ENCODE measurements around the gene NOL12. TPM values are rescaled to one million over a fixed set of nuclear protein-coding genes. Genes with fewer than 3 reads are reported as not detected.
"Not testable (repeated sequence)": the region's sequence is repeated elsewhere in the genome, so short reads cannot be mapped to it uniquely, and the experiment has no call there.

Gene NOL12
- polyA plus RNA-seq, 3 donors, result 21.2 to 23.2 (median 22.4) TPM

DNA sequence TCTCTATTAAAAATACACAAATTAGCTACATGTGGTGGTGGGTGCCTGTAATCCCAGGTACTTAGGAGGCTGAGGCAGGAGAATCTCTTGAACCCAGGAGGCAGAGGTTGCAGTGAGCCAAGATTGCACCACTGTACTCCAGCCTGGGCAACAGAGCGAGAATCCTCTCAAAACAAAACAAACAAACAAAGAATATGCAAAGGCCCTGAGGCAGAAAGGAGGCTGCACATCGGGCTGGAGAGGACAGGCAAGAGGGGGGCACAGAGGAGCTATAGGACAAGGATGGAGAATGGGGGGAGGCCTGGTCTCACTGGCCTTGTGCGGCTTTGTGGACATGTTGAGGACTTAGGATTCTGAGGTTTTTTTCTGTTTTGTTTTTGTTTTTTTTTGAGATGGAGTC is 19.1 kb downstream of the NOL12 start:
- no peak for DNase-seq

DNA sequence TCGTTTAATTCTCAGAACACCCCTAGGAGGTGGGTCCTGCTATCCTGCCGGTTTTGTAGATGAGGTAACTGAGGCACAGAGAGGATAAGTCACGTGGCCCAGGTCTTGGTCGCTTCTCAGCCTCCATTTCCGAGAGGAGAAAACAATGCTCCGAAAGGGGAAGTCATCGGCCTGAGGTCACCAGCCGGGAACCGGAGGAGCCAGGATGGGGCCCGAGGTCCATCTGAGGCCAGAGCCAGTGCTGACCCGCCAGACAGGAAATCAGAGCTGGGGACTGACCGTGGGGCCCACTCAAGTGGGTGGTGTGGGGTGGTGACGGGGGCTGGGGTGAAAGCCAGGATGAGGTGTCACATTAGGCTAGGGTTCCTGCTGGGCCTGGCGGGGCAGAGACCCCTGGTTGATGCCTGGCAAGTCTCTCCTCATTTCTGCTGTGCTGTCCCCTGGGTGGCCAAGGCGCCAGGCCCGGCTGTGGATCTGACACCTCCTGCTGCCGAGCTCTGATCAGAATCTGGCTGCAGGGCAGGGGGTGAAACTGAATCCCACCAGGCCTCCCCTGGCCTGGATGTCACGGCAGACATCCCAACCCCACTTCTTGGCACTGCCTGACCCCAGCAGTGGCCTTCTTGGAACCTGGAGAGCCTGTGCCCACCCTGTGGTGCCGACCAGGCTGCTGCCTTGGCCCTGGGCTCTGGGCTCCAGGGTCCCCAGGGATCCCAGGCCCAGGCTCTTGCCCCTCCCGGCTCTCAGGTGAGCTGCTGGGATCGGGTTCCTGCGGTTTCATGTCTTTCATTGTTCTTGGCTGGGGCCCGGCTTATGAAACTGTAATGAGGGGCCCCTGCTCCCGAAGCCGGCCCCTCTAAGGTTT is 22.7 kb downstream of the NOL12 start:
- no peak for DNase-seq

DNA sequence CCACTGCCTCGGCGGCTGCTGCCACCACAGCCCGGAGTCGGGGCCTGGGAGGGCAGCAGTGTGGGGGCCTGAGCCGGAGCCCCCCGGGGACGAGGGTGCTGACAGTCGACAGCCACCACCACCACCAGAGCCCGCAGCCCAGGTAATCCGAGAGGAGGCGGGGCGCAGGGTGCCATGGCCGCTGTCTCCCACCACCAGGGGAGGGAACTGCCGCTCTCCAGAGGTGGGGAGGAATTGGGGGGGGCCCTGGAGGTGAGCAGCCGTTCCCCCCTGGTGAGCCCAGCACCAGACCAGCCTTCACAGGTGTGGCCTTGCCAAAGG is 23.3 kb downstream of the NOL12 start:
- DNase-seq, result no peak

DNA sequence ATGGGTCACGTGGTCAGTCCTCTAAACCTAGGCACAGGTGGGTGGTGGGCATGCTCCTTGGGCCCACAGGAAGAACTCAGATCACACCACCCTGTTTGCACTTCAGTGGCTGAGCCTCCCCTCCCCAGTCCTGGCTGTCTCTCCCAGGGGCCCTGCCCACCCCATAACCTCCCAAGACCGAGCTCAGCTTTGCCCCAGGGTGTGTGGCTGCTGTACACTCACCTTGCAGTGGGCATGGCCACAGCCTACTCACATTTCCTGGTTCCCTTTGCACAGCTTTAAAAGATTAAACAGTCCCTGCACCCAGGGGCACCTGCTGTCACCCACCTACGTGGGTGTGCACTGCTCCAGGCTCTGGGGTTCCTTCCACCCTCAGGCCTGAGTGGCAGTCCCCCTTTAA is 24.5 kb downstream of the NOL12 start:
- DNase-seq, result no peak

DNA sequence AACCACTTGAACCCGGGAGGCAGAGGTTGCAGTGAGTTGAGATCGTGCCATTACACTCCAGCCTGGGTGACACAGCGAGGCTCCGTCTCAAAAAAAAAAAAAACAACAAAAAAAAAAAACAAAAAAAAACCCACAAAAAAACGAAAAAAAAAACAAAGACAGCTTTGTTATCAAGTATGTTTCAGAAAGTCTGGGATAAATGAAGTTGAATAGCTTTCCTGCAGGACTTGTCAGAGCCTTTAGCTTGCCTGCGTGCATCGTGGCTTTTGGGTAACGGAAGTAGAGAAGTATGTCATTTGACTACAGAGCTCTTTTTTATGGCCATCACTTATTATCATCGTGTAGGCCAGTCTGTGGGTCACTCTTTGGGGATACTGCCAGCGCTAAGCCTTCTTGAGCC is 25.3 kb downstream of the NOL12 start:
- no peak for DNase-seq

DNA sequence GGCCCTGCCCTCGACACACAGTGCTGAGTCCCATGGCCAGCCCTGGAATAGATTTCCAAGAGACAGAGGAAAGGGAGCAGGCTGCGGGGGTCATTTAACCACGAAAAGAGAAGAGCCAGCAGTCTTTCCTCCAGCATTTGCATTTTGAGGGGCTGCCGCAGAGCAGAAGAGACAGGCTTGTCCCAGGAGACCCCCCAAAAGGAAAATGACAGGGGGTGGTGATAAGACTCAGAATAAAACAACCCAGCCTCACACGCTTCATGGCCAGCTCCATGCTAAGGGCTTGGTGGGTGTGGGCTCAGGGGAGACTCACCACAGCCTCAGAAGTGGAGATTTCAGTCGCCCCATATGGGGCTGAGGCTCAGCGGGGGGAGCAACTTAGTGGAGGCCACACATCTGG is 27.6 kb downstream of the NOL12 start:
- DNase-seq, result no peak

DNA sequence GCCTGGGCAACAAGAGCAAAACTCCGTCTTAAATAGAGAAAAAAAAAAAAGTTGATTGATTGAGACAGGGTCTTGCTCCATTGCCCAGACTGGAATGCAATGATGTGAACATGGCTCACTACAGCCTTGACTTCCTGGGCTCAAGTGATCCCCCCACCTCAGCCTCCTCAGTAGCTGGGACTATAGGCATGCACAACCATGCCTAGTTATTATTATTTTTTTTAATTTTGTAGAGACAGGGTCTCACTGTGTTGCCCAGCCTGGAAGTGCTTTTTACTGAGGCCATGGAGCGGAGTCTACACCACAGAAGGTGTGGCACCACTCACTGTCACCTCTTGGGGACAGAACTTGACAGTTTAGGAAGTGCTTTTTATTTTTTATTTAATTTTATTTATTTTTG is 28.5 kb downstream of the NOL12 start:
- DNase-seq, result no peak

DNA sequence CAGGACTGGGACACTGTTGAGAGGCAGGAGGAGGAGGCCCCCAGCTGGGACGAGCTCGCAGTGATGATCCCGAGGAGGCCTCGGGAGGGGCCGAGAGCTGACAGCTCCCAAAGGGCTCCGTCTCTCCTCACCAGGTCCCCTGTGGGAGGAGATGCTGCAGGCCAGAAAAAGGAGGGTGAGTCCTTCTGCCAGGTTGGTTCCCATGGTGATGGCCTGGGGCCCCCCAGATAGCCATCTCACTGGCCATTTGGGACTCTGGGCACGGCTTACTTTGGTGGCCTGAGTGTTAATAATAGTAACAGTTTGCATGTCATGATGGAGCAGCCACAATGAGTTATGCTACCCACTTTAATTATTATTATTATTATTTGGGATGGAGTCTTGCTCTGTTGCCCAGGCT is 29.6 kb downstream of the NOL12 start:
- DNase-seq, result no peak

DNA sequence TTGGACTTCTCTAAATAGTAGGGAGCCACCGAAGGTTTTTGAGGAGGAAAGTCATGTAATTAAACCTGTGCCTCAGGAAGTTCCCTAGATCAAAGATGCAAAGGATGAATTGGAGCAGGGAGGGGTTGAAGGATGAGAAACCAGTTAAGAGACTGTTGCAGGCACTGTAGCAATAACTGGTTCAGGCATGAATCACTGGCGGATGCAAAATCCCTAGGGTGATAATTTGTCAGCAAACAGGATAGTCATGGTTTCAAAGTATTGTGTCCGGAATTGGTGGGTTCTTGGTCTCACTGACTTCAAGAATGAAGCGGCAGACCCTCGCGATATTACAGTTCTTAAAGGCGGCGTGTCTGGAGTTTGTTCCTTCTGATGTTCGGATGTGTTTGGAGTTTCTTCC is 30.6 kb downstream of the NOL12 start:
- DNase-seq, result no peak

DNA sequence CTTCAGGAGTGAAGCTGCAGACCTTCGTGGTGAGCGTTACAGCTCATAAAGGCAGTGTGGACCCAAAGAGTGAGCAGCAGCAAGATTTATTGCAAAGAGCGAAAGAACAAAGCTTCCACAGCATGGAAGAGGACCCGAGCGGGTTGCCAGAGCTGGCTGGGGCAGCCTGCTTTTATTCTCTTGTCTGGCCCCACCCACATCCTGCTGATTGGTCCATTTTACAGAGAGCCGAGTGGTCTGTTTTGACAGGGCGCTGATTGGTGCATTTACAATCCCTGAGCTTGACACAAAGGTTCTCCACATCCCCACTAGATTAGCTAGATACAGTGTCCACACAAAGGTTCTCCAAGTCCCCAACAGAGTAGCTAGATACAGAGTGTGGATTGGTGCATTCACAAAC is 31.1 kb downstream of the NOL12 start:
- DNase-seq, result not testable (repeated sequence)

DNA sequence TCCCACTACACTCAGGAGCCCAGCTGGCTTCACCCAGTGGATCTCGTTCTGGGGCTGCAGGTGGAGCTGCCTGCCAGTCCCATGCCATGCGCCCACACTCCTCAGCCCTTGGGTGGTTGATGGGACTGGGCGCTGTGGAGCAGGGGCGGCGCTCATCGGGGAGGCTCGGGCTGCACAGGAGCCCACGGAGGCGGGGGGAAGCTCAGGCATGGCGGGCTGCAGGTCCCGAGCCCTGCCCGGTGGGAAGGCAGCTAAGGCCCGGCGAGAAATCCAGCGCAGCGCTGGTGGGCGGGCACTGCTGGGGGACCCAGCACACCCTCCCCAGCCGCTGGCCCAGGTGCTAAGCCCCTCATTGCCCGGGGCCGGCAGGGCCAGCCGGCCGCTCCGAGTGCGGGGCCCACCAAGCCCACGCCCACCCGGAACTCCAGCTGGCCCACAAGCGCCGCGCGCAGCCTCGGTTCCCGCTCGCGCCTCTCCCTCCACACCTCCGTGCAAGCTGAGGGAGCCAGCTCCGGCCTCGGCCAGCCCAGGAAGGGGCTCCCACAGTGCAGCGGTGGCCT is 31.7 kb downstream of the NOL12 start:
- not testable (repeated sequence) for DNase-seq

DNA sequence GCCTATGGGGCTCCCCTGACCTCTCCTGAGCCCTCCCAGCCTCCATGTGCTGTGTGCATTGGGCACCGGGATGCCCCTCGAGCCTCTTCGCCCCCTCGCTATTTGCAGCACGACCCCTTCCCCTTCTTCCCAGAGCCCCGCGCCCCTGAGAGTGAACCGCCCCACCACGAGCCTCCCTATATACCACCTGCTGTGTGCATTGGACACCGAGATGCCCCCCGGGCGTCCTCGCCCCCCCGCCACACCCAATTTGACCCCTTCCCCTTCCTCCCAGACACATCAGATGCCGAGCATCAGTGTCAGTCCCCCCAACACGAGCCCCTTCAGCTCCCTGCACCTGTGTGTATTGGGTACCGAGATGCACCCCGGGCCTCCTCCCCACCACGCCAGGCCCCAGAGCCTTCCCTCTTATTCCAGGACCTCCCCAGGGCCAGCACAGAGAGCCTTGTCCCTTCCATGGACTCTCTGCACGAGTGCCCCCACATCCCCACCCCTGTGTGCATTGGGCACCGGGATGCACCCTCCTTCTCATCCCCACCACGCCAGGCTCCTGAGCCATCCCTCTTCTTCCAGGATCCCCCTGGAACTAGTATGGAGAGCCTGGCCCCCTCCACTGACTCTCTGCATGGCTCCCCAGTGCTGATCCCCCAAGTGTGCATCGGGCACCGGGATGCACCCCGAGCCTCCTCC is 39.6 kb downstream of the NOL12 start:
- no peak for DNase-seq

DNA sequence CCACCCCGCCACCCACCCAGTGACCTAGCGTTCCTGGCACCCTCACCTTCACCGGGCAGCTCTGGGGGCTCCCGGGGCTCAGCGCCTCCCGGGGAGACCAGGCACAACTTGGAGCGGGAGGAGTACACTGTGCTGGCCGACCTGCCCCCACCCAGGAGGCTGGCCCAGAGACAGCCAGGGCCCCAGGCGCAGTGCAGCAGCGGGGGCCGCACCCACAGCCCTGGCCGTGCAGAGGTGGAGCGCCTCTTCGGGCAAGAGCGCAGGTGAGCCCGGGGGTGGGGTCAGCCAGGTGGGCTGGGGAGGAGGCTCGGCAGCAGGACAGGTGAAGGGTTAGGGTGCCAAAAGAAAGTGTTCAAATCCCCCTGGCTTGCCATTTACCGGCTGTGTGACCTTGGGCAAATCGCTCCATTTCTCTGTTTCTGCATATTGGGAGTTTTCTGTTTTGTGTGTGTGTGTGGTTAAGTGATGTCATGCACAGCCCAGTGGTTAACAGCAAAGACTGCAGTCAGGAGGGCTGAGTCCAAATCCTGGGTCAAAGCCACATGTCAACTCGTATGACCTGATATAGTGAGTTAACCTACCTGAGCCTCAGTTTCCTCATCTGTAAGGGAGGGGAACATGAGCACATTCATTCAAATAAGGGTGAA is 40.2 kb downstream of the NOL12 start:
- DNase-seq, result no peak

DNA sequence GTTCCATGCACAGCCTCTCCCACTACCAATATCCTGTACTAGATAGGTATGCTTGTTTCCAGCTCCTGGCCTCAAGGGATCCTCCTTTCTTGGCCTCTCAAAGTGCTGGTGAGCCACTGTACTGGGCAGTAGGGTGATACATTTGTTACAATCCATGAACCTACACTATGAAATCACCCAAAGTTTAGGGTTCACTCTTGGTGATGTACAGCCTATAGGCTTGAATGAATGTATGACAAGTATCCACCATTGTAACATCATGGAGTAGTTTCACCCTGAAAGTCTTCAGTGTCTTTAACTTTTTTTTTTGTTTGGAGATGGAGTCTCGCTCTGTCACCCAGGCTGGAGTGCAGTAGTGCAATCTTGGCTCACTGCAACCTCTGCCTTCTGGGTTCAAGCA is 42.5 kb downstream of the NOL12 start:
- no peak for DNase-seq

DNA sequence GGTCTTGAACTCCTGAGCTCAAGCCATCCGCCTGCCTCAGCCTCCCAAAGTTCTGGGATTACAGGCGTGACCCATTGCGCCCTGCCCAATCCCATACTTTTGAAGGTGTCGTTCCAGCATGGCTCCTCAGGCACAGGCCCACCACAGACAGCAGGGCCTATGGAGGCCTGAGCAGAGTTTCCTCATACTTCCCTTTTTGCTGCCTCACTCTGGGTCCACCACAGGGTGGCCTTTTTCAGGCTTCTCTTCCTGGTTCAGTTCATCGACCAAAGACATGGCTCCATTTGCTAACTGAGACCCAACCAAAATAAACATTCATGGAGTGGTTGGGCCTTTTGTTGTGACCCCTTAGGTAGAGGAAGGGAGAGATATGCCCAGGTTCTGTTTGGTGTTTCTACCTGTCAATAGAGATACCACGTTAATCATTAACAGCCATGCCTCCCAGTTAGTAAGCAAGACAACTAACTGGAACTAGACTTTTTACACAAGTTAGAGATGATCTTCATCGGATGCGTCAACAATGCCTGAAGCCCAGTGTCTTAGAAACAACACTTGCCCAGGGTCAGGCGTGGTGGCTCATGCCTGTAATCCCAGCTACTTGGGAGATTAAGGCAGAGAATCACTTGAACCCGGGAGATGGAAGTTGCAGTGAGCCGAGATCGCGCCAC is 45.8 kb downstream of the NOL12 start:
- DNase-seq, result no peak

DNA sequence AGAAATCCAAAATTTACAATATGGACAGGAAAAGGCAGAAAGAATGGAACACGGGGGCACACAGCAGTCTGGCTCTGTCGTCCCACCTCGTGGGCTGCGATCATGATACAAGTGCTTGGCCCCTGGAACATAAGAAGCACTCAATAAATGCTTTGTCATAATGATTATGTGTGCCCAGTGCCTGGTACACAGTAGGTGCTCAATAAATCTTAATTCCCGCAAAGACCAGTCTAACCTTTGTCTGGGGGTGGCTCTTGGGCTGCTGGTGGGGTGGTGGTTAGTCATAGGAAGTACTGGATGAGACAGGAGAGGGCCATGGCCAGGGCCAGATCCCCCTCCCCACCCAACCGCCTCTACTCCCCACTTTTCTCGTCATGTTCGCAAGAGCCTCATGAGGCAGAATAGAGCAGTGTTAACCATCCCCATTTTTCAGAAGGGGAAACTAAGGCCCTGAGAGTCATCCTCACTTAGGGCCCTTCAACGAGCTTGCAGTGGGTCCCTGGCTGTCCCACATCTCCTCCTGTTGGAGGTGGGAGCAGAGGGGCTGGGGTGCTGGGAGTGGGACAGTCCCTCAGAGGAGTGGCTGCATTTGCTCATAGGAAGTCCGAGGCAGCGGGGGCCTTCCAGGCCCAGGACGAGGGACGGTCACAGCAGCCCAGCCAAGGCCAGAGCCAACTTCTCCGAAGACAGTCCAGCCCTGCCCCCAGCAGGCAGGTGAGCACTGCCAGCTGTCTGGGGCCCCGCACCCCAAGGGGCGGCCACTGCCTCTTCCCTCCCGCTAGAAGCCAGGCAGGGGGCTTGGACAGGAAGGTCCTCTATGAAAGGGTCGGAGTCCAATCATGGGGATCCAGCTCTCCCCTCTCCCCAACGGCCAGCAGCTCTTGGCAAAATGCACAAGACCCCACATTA is 46.8 kb downstream of the NOL12 start:
- no peak for DNase-seq

DNA sequence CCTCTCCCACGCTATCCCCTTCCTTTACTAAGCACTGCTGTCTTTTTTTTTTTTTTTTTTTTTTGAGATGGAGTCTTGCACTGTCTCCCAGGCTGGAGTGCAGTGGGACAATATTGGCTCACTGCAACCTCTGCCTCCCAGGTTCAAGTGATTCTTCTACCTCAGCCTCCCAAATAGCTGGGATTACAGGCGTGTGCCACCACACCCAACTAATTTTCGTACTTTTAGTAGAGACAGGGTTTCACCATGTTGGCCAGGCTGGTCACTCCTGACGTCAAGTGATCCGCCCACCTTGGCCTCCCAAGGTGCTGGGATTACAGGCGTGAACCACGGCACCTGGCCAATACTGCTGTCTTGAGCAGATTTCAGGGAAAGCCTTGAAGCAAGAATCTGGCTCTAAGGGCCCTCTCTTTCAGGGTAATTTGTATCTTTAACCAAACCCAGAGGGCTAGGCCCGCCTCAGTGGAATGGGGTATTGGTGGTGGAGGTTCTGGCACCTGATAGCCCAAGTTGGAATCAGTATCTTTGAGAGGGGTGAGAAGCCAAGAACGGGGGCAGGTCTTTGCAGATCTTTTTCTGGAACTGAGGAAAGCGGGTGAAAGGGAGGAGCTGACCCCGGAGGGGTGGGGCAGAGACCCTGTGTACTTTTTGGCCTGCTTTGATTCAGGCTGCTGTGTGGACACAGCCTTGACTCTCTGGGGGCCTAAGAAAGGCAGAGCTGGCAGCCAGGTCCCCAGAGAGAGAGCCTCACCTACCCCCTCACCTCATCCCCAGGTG is 47.7 kb downstream of the NOL12 start:
- DNase-seq, result no peak

DNA sequence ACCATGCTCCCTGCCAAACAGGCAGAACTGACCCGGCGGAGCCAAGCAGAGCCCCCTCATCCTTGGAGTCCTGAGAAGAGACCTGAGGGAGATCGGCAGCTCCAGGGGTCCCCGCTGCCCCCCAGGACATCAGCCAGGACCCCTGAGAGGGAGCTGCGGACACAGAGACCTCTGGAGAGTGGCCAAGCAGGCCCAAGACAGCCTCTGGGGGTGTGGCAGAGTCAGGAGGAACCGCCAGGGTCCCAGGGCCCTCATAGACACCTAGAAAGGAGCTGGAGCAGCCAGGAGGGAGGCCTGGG is 48.2 kb downstream of the NOL12 start:
- DNase-seq, result no peak

DNA sequence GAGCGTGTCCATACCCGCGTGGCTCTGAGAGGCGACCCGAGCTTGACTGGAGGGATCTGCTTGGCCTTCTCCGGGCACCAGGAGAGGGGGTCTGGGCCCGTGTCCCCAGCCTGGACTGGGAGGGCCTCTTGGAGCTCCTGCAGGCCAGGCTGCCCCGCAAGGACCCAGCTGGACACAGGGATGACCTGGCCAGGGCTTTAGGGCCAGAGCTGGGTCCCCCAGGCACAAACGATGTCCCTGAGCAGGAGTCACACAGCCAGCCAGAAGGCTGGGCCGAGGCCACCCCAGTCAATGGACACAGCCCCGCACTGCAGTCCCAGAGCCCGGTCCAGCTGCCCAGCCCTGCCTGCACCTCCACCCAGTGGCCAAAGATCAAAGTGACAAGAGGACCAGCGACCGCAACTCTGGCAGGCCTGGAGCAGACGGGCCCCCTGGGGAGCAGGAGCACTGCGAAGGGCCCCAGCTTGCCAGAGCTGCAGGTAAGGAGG is 48.9 kb downstream of the NOL12 start:
- DNase-seq, result no peak

DNA sequence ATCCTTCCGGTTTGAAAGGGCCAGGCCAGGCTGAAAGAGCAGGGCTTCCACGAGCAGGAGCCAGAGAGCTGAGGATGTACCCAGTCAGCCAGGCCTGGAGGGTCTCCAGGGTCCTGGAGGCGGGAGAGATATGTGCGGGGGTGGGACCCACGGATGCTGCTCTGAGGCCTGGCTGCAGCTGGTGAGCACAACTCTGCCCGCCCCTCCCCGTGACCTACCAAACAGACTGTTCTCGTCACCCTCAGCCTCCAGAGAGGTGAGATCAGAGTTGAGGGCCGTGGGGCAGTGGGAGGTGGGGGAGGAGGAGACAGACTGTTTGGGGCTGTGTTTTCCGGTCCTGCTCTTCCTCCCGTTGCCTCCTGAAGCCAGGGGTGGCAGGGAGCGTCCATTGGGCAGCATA is 52.9 kb downstream of the NOL12 start:
- peak; percentile 79 for DNase-seq

Data from renal pelvis (tissue), 4 donors.